Activated CD4-positive, CD25-positive, alpha-beta regulatory T cell (primary cell): Measurements from ENCODE around the gene SLC9A5.

ENCODE experiments used
- DNase-seq, 4 experiments: peaks; one replicate each; lab custom pipeline; 2025; lab: John Stamatoyannopoulos, UW

Gene SLC9A5

DNA sequence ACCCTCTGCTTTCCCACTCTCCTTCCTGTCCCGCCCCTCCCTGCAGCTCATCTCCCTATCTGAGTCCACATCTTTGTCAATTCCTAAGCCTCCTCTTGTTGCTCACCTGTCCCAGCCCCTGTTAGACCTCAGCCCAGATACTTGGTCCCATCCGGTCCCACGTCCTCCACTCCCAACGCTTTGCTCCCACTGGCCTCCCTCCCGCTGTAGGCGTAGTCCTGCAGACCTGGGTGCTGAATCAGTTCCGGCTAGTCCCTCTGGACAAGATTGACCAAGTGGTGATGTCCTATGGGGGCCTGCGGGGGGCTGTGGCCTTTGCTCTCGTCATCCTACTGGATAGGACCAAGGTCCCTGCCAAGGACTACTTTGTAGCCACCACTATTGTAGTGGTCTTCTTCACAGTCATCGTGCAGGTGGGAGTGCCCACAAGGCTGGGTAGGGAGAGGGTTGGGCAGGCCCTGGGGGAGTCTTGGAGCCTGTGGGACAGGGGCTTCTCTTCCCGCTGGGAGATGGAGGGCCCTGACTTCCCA lies 8.0 kb downstream of the SLC9A5 start:
- DNase-seq, result no peak

DNA sequence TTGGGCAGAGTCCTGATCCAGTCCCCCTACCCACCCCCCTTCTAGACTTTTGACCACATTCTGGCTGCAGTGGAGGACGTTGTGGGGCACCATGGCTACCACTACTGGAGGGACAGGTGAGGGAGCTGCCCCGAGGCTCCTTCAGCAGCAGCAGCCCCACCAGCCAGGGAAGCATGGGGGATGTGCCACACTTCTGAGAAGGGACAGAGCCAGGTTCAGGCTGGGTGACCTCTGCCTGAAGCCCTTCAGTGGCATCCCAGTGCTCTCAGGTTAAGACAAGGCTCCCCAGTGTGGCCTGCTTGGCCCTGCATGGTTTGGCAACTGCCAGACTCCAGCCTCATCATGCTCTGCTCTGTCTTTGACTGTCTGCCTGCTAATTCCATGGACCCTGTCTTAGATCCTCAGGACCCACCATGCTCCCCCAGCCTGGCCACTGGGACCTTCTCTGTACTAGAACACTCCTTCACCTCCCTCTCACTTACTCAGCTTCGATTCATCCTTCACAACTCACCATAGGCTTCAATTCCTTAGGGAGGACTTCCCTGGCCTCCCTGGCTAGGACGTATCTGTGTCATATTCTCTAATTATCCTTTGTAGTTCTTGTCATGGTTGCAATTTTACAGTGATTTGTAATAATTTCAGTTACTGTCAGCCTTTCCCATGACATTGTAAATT lies 8.8 kb downstream of the SLC9A5 start:
- DNase-seq, result no peak

DNA sequence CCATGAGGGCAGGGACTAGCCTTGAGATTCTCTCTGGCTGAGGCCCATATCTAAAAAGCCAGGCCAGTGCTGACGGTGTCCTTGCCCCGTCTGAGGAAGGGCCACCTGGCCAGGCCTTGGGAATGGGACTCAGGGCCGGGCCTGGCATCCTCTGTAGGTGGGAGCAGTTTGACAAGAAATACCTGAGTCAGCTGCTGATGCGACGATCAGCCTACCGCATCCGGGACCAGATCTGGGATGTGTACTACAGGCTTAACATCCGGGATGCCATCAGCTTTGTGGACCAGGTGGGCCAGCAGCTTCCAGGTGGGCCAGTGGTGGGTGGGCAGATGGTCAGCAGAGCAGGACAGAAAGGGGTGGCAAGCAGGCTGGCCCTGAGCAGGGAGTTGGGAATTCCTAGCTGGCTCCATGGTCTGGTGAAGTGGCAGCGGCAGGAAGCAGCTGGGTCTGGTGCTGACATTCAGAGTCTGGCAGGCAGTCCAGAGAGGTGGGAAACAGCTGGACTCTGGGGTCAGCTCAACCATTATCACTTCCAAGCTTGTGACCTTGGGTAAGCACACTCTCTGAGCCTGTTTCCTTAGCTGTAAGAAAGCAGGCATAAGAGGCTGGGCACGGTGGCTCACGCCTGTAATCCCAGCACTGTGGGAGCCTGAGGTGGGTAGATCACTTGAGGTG lies 9.5 kb downstream of the SLC9A5 start:
- DNase-seq, result no peak

DNA sequence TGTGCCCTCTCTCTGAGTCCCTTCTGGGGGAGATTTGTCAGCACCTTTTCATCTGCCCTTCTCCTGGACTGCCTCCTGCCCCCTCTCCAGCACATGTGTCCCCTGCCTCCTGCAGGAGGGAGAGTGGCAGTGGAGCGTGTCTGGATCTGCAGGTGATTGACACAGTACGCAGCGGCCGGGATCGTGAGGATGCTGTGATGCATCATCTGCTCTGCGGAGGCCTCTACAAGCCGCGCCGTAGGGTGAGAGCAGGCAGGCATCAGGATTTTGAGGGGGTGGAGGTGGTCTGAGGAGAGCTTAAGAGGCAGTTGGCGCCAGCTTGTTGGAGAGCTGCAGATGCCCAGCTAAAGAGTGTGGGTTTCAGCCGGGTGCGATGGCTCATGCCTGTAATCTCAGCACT lies 10.9 kb downstream of the SLC9A5 start:
- no peak for DNase-seq

DNA sequence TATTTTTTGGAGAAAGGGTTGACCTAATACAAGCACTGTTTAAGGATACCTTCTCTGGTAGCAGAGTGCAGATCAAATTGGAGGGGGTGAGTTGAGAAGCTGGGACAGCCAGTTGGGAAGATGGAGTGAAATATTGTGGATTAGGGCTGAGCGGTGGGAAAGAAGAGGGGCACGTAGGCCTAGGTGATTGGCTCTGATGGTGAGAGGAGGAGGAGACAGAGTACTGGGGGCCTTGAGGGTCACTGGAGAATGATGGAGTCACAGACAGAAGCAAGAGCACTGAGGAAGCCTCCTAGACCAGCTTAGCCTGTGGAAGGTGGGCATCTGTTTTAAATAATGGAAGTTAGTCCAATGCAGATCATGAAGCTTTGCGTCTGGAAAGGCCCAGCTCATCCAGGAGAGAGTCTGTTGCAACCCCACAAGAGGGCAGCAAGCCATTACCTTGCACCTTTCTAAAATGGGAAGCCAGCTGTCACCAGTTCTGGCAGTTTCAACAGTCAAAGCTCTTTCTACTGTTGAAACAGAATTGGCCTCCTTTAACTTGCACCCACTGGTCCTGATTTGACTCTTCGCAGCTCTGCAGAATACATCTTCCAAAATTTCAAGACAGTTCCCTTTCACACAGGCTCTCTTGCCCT lies 11.8 kb downstream of the SLC9A5 start:
- no peak for DNase-seq

DNA sequence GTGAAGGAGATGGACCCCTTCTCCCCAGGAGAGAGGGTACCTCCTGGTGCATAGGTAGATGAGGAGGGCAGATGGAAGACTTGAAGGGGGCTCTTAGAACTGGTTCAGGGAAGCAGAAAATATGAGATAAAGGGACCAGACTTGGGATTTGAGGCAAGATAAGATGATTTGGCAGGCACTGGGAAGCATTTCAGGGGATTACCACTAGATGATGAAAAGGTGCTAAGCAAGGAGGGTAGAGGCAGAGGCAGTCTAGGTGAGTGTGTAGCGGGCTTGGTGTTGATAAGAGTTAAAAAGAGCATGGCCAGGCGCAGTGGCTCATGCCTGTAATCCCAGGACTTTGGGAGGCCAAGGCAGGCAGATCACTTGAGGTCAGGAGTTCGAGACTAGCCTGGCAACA lies 14.4 kb downstream of the SLC9A5 start:
- no peak for DNase-seq

DNA sequence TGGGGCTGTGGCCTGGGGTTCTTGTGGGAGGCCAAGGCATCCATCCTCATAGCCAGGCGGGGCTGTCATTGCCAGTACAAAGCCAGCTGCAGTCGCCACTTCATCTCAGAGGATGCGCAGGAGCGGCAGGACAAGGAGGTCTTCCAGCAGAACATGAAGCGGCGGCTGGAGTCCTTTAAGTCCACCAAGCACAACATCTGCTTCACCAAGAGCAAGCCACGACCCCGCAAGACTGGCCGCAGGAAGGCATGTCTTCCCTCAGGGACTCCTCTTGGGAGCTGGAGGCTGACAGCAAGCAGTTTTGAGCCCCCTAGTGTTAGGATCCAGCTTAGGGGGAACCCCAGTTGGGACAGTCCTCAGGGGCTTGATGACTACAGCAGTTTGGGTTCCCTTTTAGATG lies 15.5 kb downstream of the SLC9A5 start:
- no peak for DNase-seq

DNA sequence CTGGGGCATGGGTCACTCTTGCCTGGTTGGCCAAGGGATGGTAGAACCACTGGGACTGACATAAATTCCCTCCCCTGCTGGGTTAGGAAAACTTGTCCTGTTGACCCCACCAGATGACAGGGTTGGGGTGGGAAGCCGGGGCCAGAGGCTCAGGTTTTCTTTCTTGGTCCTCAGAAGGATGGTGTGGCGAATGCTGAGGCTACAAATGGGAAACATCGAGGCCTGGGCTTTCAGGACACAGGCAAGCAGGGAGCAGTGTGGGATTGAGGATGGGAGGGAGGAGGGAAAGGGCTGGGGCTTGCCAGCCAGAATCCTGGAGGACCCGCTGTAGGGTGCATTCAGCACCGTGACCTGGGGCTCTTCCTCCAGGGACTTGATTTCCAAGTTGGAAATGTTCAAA lies 16.1 kb downstream of the SLC9A5 start:
- DNase-seq, result no peak

DNA sequence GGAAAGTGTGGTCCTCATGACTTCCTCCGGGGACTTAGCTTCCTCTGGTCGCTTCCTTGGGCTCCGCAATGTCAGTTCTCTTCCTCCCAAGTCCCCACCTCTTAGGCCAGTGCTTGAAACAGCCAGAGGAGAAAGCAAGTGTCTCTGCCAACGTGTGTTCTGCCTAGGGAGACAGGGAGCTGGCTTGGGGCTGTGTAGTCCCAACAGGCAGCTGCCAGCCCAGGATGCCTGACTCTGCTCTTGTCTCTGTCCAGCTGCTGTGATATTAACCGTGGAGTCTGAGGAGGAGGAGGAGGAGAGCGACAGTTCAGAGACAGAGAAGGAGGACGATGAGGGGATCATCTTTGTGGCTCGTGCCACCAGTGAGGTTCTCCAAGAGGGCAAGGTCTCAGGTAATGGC lies 17.1 kb downstream of the SLC9A5 start:
- DNase-seq, result no peak

DNA sequence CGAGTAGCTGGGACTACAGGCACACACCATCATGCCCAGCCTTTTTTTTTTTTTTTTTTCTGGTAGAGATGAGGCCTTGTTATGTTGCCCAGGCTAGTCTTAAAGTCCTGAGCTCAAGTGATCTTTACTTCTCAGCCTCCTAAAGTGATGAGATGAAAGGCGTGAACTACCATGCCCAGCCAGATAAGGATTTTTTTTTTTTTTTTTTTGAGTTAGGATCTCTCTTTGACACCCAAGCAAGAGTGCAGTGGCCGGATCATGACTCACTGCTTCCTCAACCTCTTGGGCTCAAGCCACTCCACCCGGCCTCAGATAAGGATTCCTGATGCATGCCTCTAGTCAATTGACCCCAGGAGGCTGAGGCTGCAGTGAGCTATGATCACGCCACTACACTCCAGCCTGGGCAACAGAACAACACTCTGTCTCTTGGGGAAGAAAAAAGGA lies 19.4 kb downstream of the SLC9A5 start:
- DNase-seq, result no peak

DNA sequence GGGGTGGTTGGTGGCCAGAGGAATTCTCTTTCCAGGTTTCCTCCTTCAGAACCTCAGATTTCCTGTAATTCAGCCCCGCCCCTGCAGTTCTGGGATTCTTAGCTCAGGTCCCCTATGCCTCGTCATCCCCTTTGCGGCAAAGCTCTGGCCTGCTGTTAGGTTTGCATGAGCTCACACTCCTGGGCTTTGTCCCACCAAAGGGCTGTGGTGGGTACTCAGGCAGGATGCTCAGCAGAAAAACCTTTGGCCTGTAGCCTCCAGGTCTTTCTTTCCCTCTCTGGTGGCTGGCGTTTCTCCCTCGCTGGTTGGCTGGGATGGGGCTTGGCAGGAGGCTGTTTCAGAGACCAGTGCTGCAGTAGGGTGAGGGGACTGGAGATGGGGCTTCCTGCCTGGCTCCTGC lies 21.0 kb downstream of the SLC9A5 start:
- DNase-seq, result no peak

DNA sequence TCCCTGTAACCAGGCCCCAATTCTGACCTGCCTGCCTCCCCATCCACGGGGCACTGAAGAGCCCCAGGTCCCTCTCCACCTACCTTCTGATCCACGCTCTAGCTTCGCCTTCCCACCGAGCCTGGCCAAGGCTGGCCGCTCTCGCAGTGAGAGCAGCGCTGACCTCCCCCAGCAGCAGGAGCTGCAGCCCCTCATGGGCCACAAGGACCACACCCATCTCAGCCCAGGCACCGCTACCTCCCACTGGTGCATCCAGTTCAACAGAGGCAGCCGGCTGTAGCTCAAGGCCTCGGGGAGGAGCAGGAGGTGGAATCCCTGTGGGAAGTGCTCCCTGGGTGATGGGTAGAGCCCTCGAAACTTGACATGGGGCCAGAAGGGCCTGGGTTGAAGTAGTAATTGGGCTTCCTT lies 22.2 kb downstream of the SLC9A5 start:
- no peak for DNase-seq

DNA sequence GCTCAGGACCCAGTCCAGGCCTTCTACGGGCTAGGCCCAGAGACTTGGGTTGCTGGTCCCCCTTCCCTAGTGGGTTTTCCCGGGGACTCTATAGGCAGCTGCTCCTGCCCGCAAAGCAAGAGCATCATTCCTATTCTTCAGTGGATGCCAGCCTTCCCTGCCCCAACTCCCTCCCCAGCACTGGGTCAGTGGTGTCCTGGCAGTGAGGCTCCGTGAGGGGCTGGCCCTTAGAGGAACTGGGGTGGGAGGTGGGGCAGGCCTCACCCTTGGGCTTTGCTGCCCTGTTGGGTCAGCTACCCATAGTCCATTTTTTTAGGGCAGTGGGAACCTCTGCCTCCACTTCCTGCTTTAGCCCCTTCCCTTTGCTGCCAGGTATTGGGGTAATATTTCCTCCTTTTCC lies 22.7 kb downstream of the SLC9A5 start:
- no peak for DNase-seq

DNA sequence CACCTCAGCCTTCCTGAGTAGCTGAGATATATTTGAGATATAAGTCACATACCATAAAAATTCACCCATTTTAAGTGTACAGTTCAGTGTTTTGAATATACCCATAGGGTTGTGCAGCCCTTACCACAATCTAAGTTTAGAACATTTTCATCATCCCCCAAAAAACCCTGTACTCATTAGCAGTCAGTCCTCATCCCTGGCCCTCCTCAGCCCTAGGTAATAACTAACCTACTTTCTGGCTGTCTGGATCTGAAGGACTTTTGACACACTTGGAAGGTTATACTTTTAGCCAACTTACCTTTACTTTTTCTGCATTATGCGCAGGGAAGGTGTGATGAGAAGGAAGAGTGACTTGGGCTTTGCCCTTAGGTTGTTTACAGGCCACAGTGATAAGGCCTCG lies 26.5 kb downstream of the SLC9A5 start:
- DNase-seq, result no peak

DNA sequence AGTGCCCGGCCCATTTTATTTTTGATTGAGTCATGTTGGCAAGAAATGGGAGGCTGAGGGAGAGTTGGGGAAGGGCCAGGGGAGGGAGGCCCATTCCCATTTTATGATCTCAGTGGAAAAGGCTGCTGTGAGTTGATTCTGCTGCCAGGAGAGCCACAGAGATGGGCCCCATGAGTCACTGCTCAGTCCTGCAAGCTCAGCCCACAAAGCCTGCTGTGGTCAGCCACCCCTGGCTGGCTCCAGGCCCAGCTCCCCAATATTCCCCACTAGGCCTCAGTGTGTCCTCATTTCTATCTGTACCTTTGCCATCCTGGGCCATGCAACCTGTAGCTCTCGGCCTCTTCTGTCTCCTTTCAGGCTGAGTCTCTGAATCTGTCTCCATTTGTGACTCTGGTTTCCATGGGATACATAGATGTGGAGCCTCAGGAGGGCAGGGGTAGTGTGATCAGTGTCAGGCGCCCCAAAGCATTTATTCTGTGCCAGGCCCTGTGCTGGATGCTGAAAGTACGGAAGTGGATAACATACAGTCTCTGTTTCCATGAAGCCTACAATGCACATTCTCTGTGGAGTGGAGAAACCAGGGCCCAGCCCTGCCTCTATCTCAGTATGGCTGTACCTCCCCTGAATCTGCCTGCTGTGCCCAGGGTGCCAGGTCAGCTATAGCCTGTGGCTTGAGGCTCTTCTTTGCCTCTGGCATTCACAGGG lies 28.7 kb downstream of the SLC9A5 start:
- no peak for DNase-seq

DNA sequence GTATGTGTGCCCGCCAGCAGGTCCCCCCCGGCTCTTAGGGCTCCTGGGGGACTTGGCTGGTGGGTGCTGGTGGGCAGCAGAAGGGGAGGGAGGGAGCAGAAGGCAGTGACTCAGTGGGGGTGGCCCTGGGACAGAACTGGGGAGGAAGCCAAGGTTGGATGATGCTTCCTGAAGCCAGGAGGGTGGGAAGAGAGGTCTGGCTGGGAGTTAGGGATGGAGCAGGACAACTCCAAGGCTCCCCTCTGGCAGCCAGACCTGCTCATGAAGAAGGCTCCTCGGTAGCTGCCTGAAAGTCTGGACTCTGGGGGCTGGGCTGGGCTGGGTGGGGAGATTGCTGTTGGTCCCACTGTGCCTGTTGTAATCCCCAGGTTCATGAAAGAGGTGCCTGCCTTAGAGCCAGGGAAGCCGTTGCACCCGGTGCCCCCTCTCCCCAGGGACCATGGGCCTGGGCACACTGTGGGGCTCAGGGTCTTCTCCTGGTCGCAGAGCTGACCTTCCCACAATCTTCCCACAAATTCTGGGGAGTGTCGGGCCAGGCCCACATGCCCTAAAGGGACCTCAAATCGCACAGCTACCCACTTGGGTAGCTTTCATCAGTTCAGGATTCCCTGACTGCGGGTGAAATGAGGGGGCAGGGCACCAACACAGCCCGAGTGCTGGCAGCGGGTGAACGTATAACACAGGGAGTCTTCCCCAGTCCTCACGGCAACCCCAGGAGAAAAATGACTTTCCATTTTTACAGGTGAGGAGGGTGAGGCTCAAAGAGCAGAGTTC lies 29.4 kb downstream of the SLC9A5 start:
- no peak for DNase-seq

DNA sequence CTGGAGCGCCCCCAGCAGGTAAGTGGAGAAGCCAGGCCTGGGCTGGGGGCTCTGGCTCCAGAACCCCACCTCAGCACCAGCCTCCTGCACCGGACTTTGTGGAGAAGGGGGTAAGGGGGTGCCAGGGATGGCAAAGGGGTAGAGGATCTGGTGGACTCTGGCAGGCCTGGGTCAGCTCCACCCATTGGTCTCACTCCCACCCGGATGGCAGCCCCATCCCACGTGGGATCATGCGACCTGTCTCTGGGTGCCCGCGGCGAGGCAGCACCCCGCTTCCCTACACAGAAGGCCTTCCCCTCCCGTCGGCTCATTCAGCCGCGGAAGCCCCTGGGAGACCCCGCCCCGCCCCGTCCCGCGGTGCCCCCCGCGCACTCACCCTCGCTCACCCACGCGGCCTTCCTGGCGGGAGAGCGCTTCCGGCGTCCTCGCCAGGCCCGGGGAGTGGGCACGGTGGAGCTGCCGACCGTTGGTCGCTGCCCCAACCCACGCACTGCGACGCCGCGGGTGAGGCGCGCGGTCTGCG lies 30.1 kb downstream of the SLC9A5 start:
- DNase-seq, result peak in 2 of 4 experiments; percentile 40 to 42

DNA sequence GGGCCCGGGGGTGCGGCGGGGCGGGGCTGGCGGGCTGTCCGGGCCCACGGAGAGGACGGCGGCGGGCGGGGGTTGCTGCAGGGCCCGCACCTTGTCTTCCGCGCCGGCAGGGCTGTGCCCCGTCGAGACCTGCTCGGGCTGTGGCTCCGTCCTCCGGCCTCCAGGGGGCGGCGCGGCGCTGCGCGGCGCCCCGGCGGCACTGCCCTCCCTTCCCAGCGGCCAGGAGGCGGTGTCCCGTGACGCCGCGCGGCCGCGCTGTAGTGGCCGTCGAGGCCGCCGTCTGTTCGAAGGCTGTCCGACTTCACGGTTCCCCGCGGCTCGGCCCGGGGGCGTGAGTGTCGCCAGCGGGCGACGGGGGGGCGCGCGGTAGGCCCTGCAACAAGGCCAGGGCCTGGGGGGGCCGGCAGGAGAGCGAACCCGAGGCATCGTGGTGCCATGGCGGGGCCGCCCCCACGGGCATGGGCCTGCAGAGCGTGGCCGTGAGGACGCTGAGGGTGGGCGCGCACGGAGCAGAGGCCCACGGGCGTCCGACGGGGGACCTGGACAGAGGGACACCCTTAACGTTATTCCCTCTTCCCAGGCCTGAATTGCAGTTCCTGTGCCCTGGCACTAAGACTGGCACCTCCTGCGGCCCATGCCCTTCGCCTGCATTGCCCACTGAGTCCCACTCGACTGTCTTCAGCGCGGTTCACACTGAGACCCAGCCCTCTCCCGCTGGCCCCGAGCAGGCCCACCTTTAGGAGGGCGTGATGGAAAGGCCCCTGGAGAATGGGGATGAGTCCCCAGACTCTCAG lies 30.7 kb downstream of the SLC9A5 start, which contains the start of gene PLEKHG4:
TSS of gene PLEKHG4 (plus strand) at position 237 of the 794 bp plus-strand sequence. CDS start at position 750, 513 bp downstream.
- DNase-seq, result peak; percentile 58 to 69 (median 65)

DNA sequence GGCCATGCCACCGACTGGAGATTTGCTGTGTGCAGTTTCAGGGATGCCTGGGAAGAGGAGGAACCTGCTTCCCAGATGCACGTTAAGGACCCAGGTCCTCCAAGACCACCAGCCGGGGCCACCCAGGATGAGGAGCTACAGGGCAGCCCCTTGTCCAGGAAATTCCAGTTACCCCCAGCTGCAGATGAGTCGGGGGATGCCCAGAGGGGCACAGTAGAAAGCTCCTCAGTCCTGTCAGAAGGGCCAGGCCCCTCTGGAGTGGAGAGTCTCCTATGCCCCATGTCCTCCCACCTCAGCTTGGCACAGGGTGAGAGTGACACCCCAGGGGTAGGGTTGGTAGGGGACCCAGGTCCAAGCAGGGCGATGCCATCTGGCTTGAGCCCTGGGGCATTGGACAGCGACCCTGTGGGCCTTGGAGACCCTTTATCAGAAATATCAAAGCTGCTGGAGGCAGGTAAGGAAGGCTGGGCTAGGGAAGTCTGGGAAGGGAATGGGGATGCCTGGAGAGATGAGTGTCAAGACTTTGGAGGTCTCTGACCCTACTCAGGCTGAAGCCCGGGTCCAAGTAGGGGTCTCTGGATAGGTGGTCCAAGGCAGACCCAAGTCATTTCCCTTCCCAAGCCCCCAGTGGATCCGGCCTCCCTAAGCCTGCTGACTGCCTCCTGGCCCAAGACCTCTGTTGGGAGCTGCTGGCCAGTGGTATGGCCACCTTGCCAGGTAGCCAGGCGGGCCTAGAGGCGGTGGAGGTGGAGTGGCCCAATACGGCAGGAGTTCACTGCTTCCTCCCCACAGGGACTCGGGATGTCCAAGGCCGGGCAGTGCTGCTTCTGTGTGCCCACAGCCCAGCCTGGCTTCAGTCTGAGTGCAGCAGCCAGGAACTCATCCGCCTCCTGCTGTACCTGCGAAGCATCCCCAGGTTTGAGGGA lies 31.6 kb downstream of the SLC9A5 start:
- DNase-seq, result no peak
